ENCODE results near the gene NMRK2. TPM values are rescaled to one million over a fixed set of nuclear protein-coding genes. Genes with fewer than 3 reads are reported as not detected.
"Not testable (repeated sequence)": the region's sequence is repeated elsewhere in the genome, so short reads cannot be mapped to it uniquely, and the experiment has no call there.

NMRK2 gene
- total RNA-seq, 1 donor from 2014 or later = not detected

- H3K4me3 ChIP-seq = no peak overlapping the region
- TF ChIP-seq CTCF (IDR thresholded peaks at IDR 0.05) = no peak
- H3K27me3 ChIP-seq = no peaks in the 10 kb centered on the region
- H3K9me3 ChIP-seq = no peaks in the 10 kb centered on the region
- intact Hi-C loops (cut with DNase I) = no loop called here
- no peak for DNase-seq (ENCODE audit: low spot score in 2 of 2)
- H3K36me3 ChIP-seq = no peaks in the 10 kb centered on the region
- no peaks in the 10 kb centered on the region for H3K4me1 ChIP-seq
- H3K27ac ChIP-seq = no peak overlapping the region
These were observed 10.0 kb downstream of the NMRK2 start for GRCh38 chr19:3942790-3943409.

GRCh38 chr19:3944018-3944721, 11.3 kb downstream of the NMRK2 start:
- Histone ChIP-seq H3K4me3 (no peak overlapping the region), H3K27me3 (no peaks in the 10 kb centered on the region), H3K36me3 (no peaks in the 10 kb centered on the region), H3K9me3 (no peaks in the 10 kb centered on the region), H3K27ac (no peak overlapping the region), H3K4me1 (no peaks in the 10 kb centered on the region)
- no peak for TF ChIP-seq CTCF (IDR thresholded peaks at IDR 0.05)
- intact Hi-C loops (cut with DNase I) = no loop called here
- DNase-seq (ENCODE audit: low spot score in 2 of 2) = no peak

GRCh38 chr19:3945838-3946237, 13.0 kb downstream of the NMRK2 start:
- TF ChIP-seq CTCF (IDR thresholded peaks at IDR 0.05) = no peak
- no peak for DNase-seq (ENCODE audit: low spot score in 2 of 2)
- intact Hi-C loops (cut with DNase I) = no loop called here
- Histone ChIP-seq H3K27ac (no peak overlapping the region), H3K4me1 (peaks cover 0 to 6% of the 10 kb centered on the region in 2 donors), H3K4me3 (no peak overlapping the region), H3K9me3 (no peaks in the 10 kb centered on the region), H3K36me3 (no peaks in the 10 kb centered on the region), H3K27me3 (no peaks in the 10 kb centered on the region)

GRCh38 chr19:3947316-3947933, 14.6 kb downstream of the NMRK2 start:
- H3K9me3 ChIP-seq; intact Hi-C loops (cut with DNase I); H3K27ac ChIP-seq; H3K27me3 ChIP-seq; DNase-seq (ENCODE audit: low spot score in 2 of 2); H3K4me3 ChIP-seq; H3K36me3 ChIP-seq: not testable (repeated sequence)
- H3K4me1 ChIP-seq = peaks cover 5 to 15% of the 10 kb centered on the region in 2 donors

GRCh38 chr19:3949294-3949693, 16.4 kb downstream of the NMRK2 start:
- H3K27me3 ChIP-seq = no peaks in the 10 kb centered on the region
- TF ChIP-seq CTCF (IDR thresholded peaks at IDR 0.05) = no peak
- peaks cover 5 to 15% of the 10 kb centered on the region in 2 donors for H3K4me1 ChIP-seq
- H3K9me3 ChIP-seq = no peaks in the 10 kb centered on the region
- no peak overlapping the region for H3K4me3 ChIP-seq
- DNase-seq (ENCODE audit: low spot score in 2 of 2) = no peak
- intact Hi-C loops (cut with DNase I) = no loop called here
- no peak overlapping the region for H3K27ac ChIP-seq
- H3K36me3 ChIP-seq = no peaks in the 10 kb centered on the region

Measured in ascending aorta (tissue), 2 donors.